ENCODE results near the gene MRPL11. TPM values are rescaled to one million over a fixed set of nuclear protein-coding genes. Genes with fewer than 3 reads are reported as not detected.

The MRPL11 gene
- total RNA-seq (2014; rRNA removed; shearing (Covaris generic)), result 107 and 157 TPM in 2 replicates

GRCh38 chr11:66438504-66439466 is at the start of gene MRPL11:
MRPL11 (minus strand) TSS chr11:66438848; CDS start chr11:66438754, 94 bp downstream.
- DNase-seq (ENCODE audit: low read depth), result peak; percentile 93

- no peak for DNase-seq (ENCODE audit: low read depth)
Observed at GRCh38 chr11:66484806-66485380, 46.2 kb upstream of the MRPL11 start.

- peak; percentile 98 for DNase-seq (ENCODE audit: low read depth)
Observed at GRCh38 chr11:66480117-66480938, 41.7 kb upstream of the MRPL11 start, which contains the start of gene DPP3. DPP3 (plus strand) TSS chr11:66480434; CDS start chr11:66482201, 1,767 bp downstream.

- DNase-seq (ENCODE audit: low read depth), result peak; percentile 22
Observed at GRCh38 chr11:66479394-66480116, 40.9 kb upstream of the MRPL11 start.

GRCh38 chr11:66478729-66479393 is 40.2 kb upstream of the MRPL11 start:
- DNase-seq (ENCODE audit: low read depth), result peak; percentile 30

GRCh38 chr11:66477263-66478201 is 38.9 kb upstream of the MRPL11 start:
- DNase-seq (ENCODE audit: low read depth), result no peak

GRCh38 chr11:66476841-66477251 is 38.2 kb upstream of the MRPL11 start:
- no peak for DNase-seq (ENCODE audit: low read depth)

- no peak for DNase-seq (ENCODE audit: low read depth)
Observed at GRCh38 chr11:66476173-66476840, 37.7 kb upstream of the MRPL11 start.

GRCh38 chr11:66475349-66476172 is 36.9 kb upstream of the MRPL11 start:
- no peak for DNase-seq (ENCODE audit: low read depth)

- no peak for DNase-seq (ENCODE audit: low read depth)
Observed at GRCh38 chr11:66473608-66474515, 35.2 kb upstream of the MRPL11 start.

- no peak for DNase-seq (ENCODE audit: low read depth)
Observed at GRCh38 chr11:66473167-66473566, 34.5 kb upstream of the MRPL11 start.

GRCh38 chr11:66472054-66472453 is 33.4 kb upstream of the MRPL11 start:
- no peak for DNase-seq (ENCODE audit: low read depth)

GRCh38 chr11:66471142-66471541 is 32.5 kb upstream of the MRPL11 start:
- DNase-seq (ENCODE audit: low read depth), result no peak

- peak; percentile 22 for DNase-seq (ENCODE audit: low read depth)
Observed at GRCh38 chr11:66470015-66470414, 31.4 kb upstream of the MRPL11 start.

- no peak for DNase-seq (ENCODE audit: low read depth)
Observed at GRCh38 chr11:66469441-66469840, 30.8 kb upstream of the MRPL11 start.

GRCh38 chr11:66468691-66469090 is 30.0 kb upstream of the MRPL11 start:
- DNase-seq (ENCODE audit: low read depth), result no peak

- DNase-seq (ENCODE audit: low read depth), result peak; percentile 54
Observed at GRCh38 chr11:66467756-66468155, 29.1 kb upstream of the MRPL11 start.
